ENCODE results near the gene GRM8.

The GRM8 gene

GRCh38 chr7:126411032-126411820 is 841.5 kb downstream of the GRM8 start:
- DNase-seq = no peak

- DNase-seq = no peak
Observed at GRCh38 chr7:126403040-126403439, 849.7 kb downstream of the GRM8 start.

- DNase-seq = no peak
Observed at GRCh38 chr7:126401918-126402317, 850.8 kb downstream of the GRM8 start.

- no peak for DNase-seq
Observed at GRCh38 chr7:126398851-126399529, 853.8 kb downstream of the GRM8 start.

GRCh38 chr7:126398285-126398684 is 854.5 kb downstream of the GRM8 start:
- no peak for DNase-seq

GRCh38 chr7:126394406-126394805 is 858.3 kb downstream of the GRM8 start:
- DNase-seq = no peak

Measured in NCI-H1417 treated with DMSO at 0.1 percent for 48 hours (cell line).